ENCODE data around the gene ERCC2. TPM values are rescaled to one million over a fixed set of nuclear protein-coding genes. Genes with fewer than 3 reads are reported as not detected.
A peak's percentile ranks its signal among the peaks of the same experiment; 100 is the strongest.
"Not testable (repeated sequence)": the region's sequence is repeated elsewhere in the genome, so short reads cannot be mapped to it uniquely, and the experiment has no call there.

The ERCC2 gene
- total and polyA plus RNA-seq, 4 experiments from 2014 or later = 5.1 to 19.3 (median 13.5) TPM

- H3K4me3 ChIP-seq (ENCODE audit: low read length in 2 of 2); H3K27me3 ChIP-seq (ENCODE audit: insufficient read depth, low read length); H3K36me3 ChIP-seq (ENCODE audit: insufficient read depth, low read length); POLR2A ChIA-PET (ENCODE audit: partially characterized antibody); intact Hi-C loops (cut with micrococcal nuclease); H3K27ac ChIP-seq (ENCODE audit: low read depth, low read length); H3K9me3 ChIP-seq (ENCODE audit: control insufficient read depth in 1 of 2, low read length in 2 of 2); H3K9me3 Mint-ChIP-seq; DNase-seq; CTCF ChIA-PET (ENCODE audit: partially characterized antibody); H3K27me3 Mint-ChIP-seq: not testable (repeated sequence)
- peaks cover 18% of the 10 kb centered on the region for H3K4me1 ChIP-seq (ENCODE audit: insufficient read depth, low read length)
- peak overlapping the region in 2 of 7 donors; percentile 14 to 17 for H3K27ac Mint-ChIP-seq
- peaks cover 13 to 21% of the 10 kb centered on the region in 2 donors for H3K36me3 Mint-ChIP-seq
- H3K4me3 Mint-ChIP-seq = peak overlapping the region in 1 of 8 donors; percentile 25
- H3K4me1 Mint-ChIP-seq = peaks cover 9 to 23% (median 13%) of the 10 kb centered on the region in 4 donors
These were observed 40.0 kb upstream of the ERCC2 start for GRCh38 chr19:45410330-45410729.

GRCh38 chr19:45409557-45409920 lies 39.2 kb upstream of the ERCC2 start:
- DNase-seq = no peak
- intact Hi-C loops (cut with micrococcal nuclease) = loop anchor here (5.0 kb wide), 2 partner anchors 517 to 1938 kb away; partner anchors contain the start of genes DHX34 and TOMM40
- Mint-ChIP-seq H3K9me3 (peaks cover 0 to 4% (median 0%) of the 10 kb centered on the region in 8 donors), H3K27me3 (peaks cover 4 to 6% of the 10 kb centered on the region in 2 donors), H3K27ac (peak overlapping the region in 1 of 7 donors; percentile 12), H3K36me3 (peaks cover 12 to 20% of the 10 kb centered on the region in 2 donors), H3K4me1 (peaks cover 12 to 31% (median 19%) of the 10 kb centered on the region in 4 donors), H3K4me3 (no peak overlapping the region)
- Histone ChIP-seq H3K27ac (ENCODE audit: low read depth, low read length) (no peak overlapping the region), H3K4me3 (ENCODE audit: low read length in 2 of 2) (no peak overlapping the region), H3K27me3 (ENCODE audit: insufficient read depth, low read length) (peaks cover 3% of the 10 kb centered on the region), H3K9me3 (ENCODE audit: control insufficient read depth in 1 of 2, low read length in 2 of 2) (no peaks in the 10 kb centered on the region), H3K4me1 (ENCODE audit: insufficient read depth, low read length) (peaks cover 26% of the 10 kb centered on the region), H3K36me3 (ENCODE audit: insufficient read depth, low read length) (peaks cover under 1% of the 10 kb centered on the region)
- POLR2A ChIA-PET (ENCODE audit: partially characterized antibody) = no interaction called here
- CTCF ChIA-PET (ENCODE audit: partially characterized antibody) = no interaction called here

DNA sequence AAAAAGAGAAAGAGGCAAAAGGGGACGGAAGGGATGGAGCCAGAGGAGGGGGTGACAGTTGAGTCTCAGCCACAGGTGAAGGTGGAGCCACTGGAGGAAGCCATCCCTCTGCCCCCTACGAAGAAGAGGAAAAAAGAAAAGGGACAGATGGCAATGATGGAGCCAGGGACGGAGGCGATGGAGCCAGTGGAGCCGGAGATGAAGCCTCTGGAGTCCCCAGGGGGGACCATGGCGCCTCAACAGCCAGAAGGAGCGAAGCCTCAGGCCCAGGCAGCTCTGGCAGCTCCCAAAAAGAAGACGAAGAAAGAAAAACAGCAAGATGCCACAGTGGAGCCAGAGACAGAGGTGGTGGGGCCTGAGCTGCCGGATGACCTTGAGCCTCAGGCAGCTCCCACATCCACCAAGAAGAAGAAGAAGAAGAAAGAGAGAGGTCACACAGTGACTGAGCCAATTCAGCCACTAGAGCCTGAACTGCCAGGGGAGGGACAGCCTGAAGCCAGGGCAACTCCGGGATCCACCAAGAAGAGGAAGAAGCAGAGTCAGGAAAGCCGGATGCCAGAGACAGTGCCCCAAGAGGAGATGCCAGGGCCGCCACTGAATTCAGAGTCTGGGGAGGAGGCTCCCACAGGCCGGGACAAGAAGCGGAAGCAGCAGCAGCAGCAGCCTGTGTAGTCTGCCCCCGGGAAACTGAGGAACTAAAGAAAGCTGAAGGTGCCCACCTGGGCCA lies 38.6 kb upstream of the ERCC2 start:
- H3K9me3 Mint-ChIP-seq = peaks cover 0 to 4% (median 0%) of the 10 kb centered on the region in 8 donors
- no peak overlapping the region for H3K27ac ChIP-seq (ENCODE audit: low read depth, low read length)
- peaks cover 7 to 11% of the 10 kb centered on the region in 2 donors for H3K27me3 Mint-ChIP-seq
- H3K4me1 ChIP-seq (ENCODE audit: insufficient read depth, low read length) = peaks cover 32% of the 10 kb centered on the region
- POLR2A ChIA-PET (ENCODE audit: partially characterized antibody) = no interaction called here
- H3K9me3 ChIP-seq (ENCODE audit: control insufficient read depth in 1 of 2, low read length in 2 of 2) = no peaks in the 10 kb centered on the region
- H3K27me3 ChIP-seq (ENCODE audit: insufficient read depth, low read length) = peaks cover 9% of the 10 kb centered on the region
- no peak overlapping the region for H3K4me3 Mint-ChIP-seq
- intact Hi-C loops (cut with micrococcal nuclease) = loop anchor here (5.0 kb wide), 2 partner anchors 517 to 1938 kb away; partner anchors contain the start of genes DHX34 and TOMM40
- no peak overlapping the region for H3K4me3 ChIP-seq (ENCODE audit: low read length in 2 of 2)
- CTCF ChIA-PET (ENCODE audit: partially characterized antibody) = no interaction called here
- peaks cover 8 to 17% of the 10 kb centered on the region in 2 donors for H3K36me3 Mint-ChIP-seq
- no peak for DNase-seq
- peak overlapping the region in 1 of 7 donors; percentile 16 for H3K27ac Mint-ChIP-seq
- H3K36me3 ChIP-seq (ENCODE audit: insufficient read depth, low read length) = no peaks in the 10 kb centered on the region
- H3K4me1 Mint-ChIP-seq = peaks cover 13 to 35% (median 24%) of the 10 kb centered on the region in 4 donors

DNA sequence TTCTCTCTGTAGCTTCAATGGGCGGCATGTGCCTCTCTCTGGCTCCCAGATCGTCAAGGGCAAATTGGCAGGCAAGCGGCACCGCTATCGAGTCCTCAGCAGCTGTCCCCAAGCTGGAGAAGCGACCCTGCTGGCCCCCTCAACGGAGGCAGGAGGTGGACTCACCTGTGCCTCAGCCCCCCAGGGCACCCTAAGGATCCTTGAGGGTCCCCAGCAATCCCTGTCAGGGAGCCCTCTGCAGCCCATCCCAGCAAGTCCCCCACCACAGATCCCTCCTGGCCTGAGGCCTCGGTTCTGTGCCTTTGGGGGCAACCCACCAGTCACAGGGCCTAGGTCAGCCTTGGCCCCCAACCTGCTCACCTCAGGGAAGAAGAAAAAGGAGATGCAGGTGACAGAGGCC lies 37.7 kb upstream of the ERCC2 start:
- POLR2A ChIA-PET (ENCODE audit: partially characterized antibody) = interaction anchor here (1.2 to 1.3 kb wide), 2 partner anchors 70 to 234 kb away, joined by 3 read pairs; no protein-coding TSS in a partner anchor
- CTCF ChIA-PET (ENCODE audit: partially characterized antibody) = interaction anchor here (1.1 kb wide), 1 partner anchor 71 kb away, joined by 3 read pairs; no protein-coding TSS in a partner anchor
- H3K4me1 ChIP-seq (ENCODE audit: insufficient read depth, low read length) = peaks cover 35% of the 10 kb centered on the region
- H3K27ac ChIP-seq (ENCODE audit: low read depth, low read length) = no peak overlapping the region
- H3K4me1 Mint-ChIP-seq = peaks cover 13 to 35% (median 26%) of the 10 kb centered on the region in 4 donors
- no peak overlapping the region for H3K4me3 ChIP-seq (ENCODE audit: low read length in 2 of 2)
- intact Hi-C loops (cut with micrococcal nuclease) = loop anchor here (5.0 kb wide), 2 partner anchors 516 to 1939 kb away; partner anchors contain the start of genes DHX34 and TOMM40
- H3K27ac Mint-ChIP-seq = no peak overlapping the region
- peaks cover 0 to 4% (median 0%) of the 10 kb centered on the region in 8 donors for H3K9me3 Mint-ChIP-seq
- H3K4me3 Mint-ChIP-seq = peak overlapping the region in 6 of 8 donors; percentile 29 to 73 (median 40)
- H3K36me3 Mint-ChIP-seq = peaks cover 3 to 16% of the 10 kb centered on the region in 2 donors
- H3K27me3 Mint-ChIP-seq = peaks cover 10 to 19% of the 10 kb centered on the region in 2 donors
- H3K9me3 ChIP-seq (ENCODE audit: control insufficient read depth in 1 of 2, low read length in 2 of 2) = no peaks in the 10 kb centered on the region
- no peak for DNase-seq
- no peaks in the 10 kb centered on the region for H3K36me3 ChIP-seq (ENCODE audit: insufficient read depth, low read length)
- peaks cover 16% of the 10 kb centered on the region for H3K27me3 ChIP-seq (ENCODE audit: insufficient read depth, low read length)

GRCh38 chr19:45407585-45407984 lies 37.2 kb upstream of the ERCC2 start:
- POLR2A ChIA-PET (ENCODE audit: partially characterized antibody) = interaction anchor here (1.2 to 1.3 kb wide), 2 partner anchors 71 to 235 kb away, joined by 3 read pairs; no protein-coding TSS in a partner anchor

GRCh38 chr19:45407091-45407375 lies 36.7 kb upstream of the ERCC2 start:
- no peaks in the 10 kb centered on the region for H3K9me3 ChIP-seq (ENCODE audit: control insufficient read depth in 1 of 2, low read length in 2 of 2)
- H3K36me3 Mint-ChIP-seq = peaks cover 0 to 9% of the 10 kb centered on the region in 2 donors
- peak overlapping the region; percentile 65 for H3K27ac ChIP-seq (ENCODE audit: low read depth, low read length)
- H3K36me3 ChIP-seq (ENCODE audit: insufficient read depth, low read length) = no peaks in the 10 kb centered on the region
- peaks cover 35% of the 10 kb centered on the region for H3K4me1 ChIP-seq (ENCODE audit: insufficient read depth, low read length)
- peaks cover 13 to 35% (median 26%) of the 10 kb centered on the region in 4 donors for H3K4me1 Mint-ChIP-seq
- H3K9me3 Mint-ChIP-seq = peaks cover 0 to 4% (median 0%) of the 10 kb centered on the region in 8 donors
- peak overlapping the region in 3 of 7 donors; percentile 46 to 95 (median 92) for H3K27ac Mint-ChIP-seq
- CTCF ChIA-PET (ENCODE audit: partially characterized antibody) = interaction anchor here (1.1 to 1.3 kb wide), 2 partner anchors 72 to 235 kb away, joined by 3 read pairs; no protein-coding TSS in a partner anchor
- peak overlapping the region; percentile 91 to 94 for H3K4me3 ChIP-seq (ENCODE audit: low read length in 2 of 2)
- no peak for DNase-seq
- peaks cover 11 to 22% of the 10 kb centered on the region in 2 donors for H3K27me3 Mint-ChIP-seq
- intact Hi-C loops (cut with micrococcal nuclease) = loop anchor here (2.0 to 5.0 kb wide), 3 partner anchors 496 to 1940 kb away; partner anchors contain the start of genes DHX34, MYPOP and TOMM40
- H3K27me3 ChIP-seq (ENCODE audit: insufficient read depth, low read length) = peaks cover 16% of the 10 kb centered on the region
- H3K4me3 Mint-ChIP-seq = peak overlapping the region; percentile 90 to 99 (median 97)
- POLR2A ChIA-PET (ENCODE audit: partially characterized antibody) = interaction anchor here (1.2 to 1.3 kb wide), 2 partner anchors 71 to 235 kb away, joined by 3 read pairs; no protein-coding TSS in a partner anchor

More at GRCh38 chr19:45407585-45407984, 37.2 kb upstream of the ERCC2 start:
- peak overlapping the region in 2 of 8 donors; percentile 46 to 95 for H3K4me3 Mint-ChIP-seq
- H3K4me1 ChIP-seq (ENCODE audit: insufficient read depth, low read length) = peaks cover 35% of the 10 kb centered on the region
- not testable (repeated sequence) for H3K4me3 ChIP-seq (ENCODE audit: low read length in 2 of 2); H3K27ac ChIP-seq (ENCODE audit: low read depth, low read length); H3K9me3 ChIP-seq (ENCODE audit: control insufficient read depth in 1 of 2, low read length in 2 of 2); DNase-seq; H3K36me3 ChIP-seq (ENCODE audit: insufficient read depth, low read length); H3K9me3 Mint-ChIP-seq
- H3K27me3 ChIP-seq (ENCODE audit: insufficient read depth, low read length) = peaks cover 16% of the 10 kb centered on the region
- CTCF ChIA-PET (ENCODE audit: partially characterized antibody) = interaction anchor here (1.1 to 1.3 kb wide), 2 partner anchors 71 to 235 kb away, joined by 3 read pairs; no protein-coding TSS in a partner anchor
- H3K27ac Mint-ChIP-seq = peak overlapping the region in 1 of 7 donors; percentile 46
- intact Hi-C loops (cut with micrococcal nuclease) = loop anchor here (2.0 to 5.0 kb wide), 3 partner anchors 495 to 1940 kb away; partner anchors contain the start of genes DHX34, MYPOP and TOMM40
- peaks cover 0 to 12% of the 10 kb centered on the region in 2 donors for H3K36me3 Mint-ChIP-seq
- H3K4me1 Mint-ChIP-seq = peaks cover 13 to 35% (median 26%) of the 10 kb centered on the region in 4 donors
- peaks cover 10 to 22% of the 10 kb centered on the region in 2 donors for H3K27me3 Mint-ChIP-seq
